Measurements from ENCODE around the gene AHSP.

The AHSP gene

GRCh38 chr16:31489616-31490584 is 37.8 kb upstream of the AHSP start:
- Histone ChIP-seq H3K9me3 (ENCODE audit: control insufficient read depth, insufficient read depth, low read depth, low read length) (no peaks in the 10 kb centered on the region), H3K4me3 (ENCODE audit: low read depth, low read length) (no peak overlapping the region), H3K4me1 (ENCODE audit: control insufficient read depth, insufficient read depth, low read length) (no peaks in the 10 kb centered on the region; the same call in 1 of the 2 replicates), H3K27ac (ENCODE audit: extremely low read depth, low read depth, low read length) (no peak overlapping the region), H3K36me3 (ENCODE audit: control insufficient read depth in 2 of 2, insufficient read depth in 1 of 2, low read length in 2 of 2) (peaks cover 0 to 40% of the 10 kb centered on the region in 2 experiments; a peak in 1 of 3 replicates)
- ChIA-PET POLR2A (no interaction called here), CTCF (interaction anchor here (1.9 kb wide), 1 partner anchor 29 kb away, joined by 4 read pairs; no protein-coding TSS in a partner anchor)
- no peak for TF ChIP-seq ZNF76 (tag by site-specific recombination; IDR thresholded peaks at IDR 0.05; ENCODE audit: borderline replicate concordance, low read depth)
- TF ChIP-seq ZNF621 (tag by site-specific recombination; IDR thresholded peaks at IDR 0.05) = no peak
- no peak for TF ChIP-seq ZNF488 (tag by site-specific recombination; IDR thresholded peaks at IDR 0.05)
- no peak for TF ChIP-seq ZNF350 (tag by site-specific recombination; IDR thresholded peaks at IDR 0.05)
- no peak for TF ChIP-seq HOXD13 (CRISPR knock-in tag; IDR thresholded peaks at IDR 0.05; ENCODE audit: borderline replicate concordance)
- no peak for TF ChIP-seq ZFP37 (tag by site-specific recombination; IDR thresholded peaks at IDR 0.05)
- TF ChIP-seq GLIS2 (tag by site-specific recombination; IDR thresholded peaks at IDR 0.05) = no peak
- no peak for TF ChIP-seq ZNF324 (tag by site-specific recombination; IDR thresholded peaks at IDR 0.05)
- TF ChIP-seq TRIM28 (IDR thresholded peaks at IDR 0.05; ENCODE audit: borderline replicate concordance, low read length) = no peak
- no peak for TF ChIP-seq ZBTB7A (tag by site-specific recombination; IDR thresholded peaks at IDR 0.05; ENCODE audit: low read depth)
- no peak for TF ChIP-seq ZNF211 (tag by site-specific recombination; IDR thresholded peaks at IDR 0.05; ENCODE audit: low read depth)
- no peak for TF ChIP-seq YY1 (tag by site-specific recombination; IDR thresholded peaks at IDR 0.05)
- TF ChIP-seq ZSCAN16 (tag by site-specific recombination; IDR thresholded peaks at IDR 0.05) = no peak
- TF ChIP-seq ZNF2 (tag by site-specific recombination; IDR thresholded peaks at IDR 0.05) = no peak
- TF ChIP-seq ZNF24 (tag by site-specific recombination; IDR thresholded peaks at IDR 0.05) = no peak
- TF ChIP-seq ZNF423 (tag by site-specific recombination; IDR thresholded peaks at IDR 0.05) = no peak

GRCh38 chr16:31491778-31492418 is 35.8 kb upstream of the AHSP start:
- Histone ChIP-seq H3K36me3 (ENCODE audit: control insufficient read depth in 2 of 2, insufficient read depth in 1 of 2, low read length in 2 of 2) (peaks cover 0 to 55% of the 10 kb centered on the region in 2 experiments; a peak in 1 of 3 replicates), H3K4me1 (ENCODE audit: control insufficient read depth, insufficient read depth, low read length) (no peaks in the 10 kb centered on the region; the same call in 1 of the 2 replicates), H3K9me3 (ENCODE audit: control insufficient read depth, insufficient read depth, low read depth, low read length) (no peaks in the 10 kb centered on the region), H3K27ac (ENCODE audit: extremely low read depth, low read depth, low read length) (no peak overlapping the region), H3K4me3 (ENCODE audit: low read depth, low read length) (no peak overlapping the region)
- TF ChIP-seq ZNF596 (tag by site-specific recombination; IDR thresholded peaks at IDR 0.05) (no peak), ZBTB20 (tag by site-specific recombination; IDR thresholded peaks at IDR 0.05) (no peak)
- POLR2A ChIA-PET = no interaction called here
- CTCF ChIA-PET = no interaction called here

GRCh38 chr16:31493506-31494125 is 34.1 kb upstream of the AHSP start:
- Histone ChIP-seq H3K4me3 (ENCODE audit: low read depth, low read length) (no peak overlapping the region), H3K27ac (ENCODE audit: extremely low read depth, low read depth, low read length) (no peak overlapping the region), H3K9me3 (ENCODE audit: control insufficient read depth, insufficient read depth, low read depth, low read length) (no peaks in the 10 kb centered on the region), H3K4me1 (ENCODE audit: control insufficient read depth, insufficient read depth, low read length) (no peaks in the 10 kb centered on the region), H3K36me3 (ENCODE audit: control insufficient read depth in 2 of 2, insufficient read depth in 1 of 2, low read length in 2 of 2) (peaks cover 0 to 70% of the 10 kb centered on the region in 2 experiments; a peak in 1 of 3 replicates)
- ChIA-PET POLR2A (interaction anchor here (0.9 kb wide), 1 partner anchor 14 kb away, joined by 3 read pairs; the partner anchor contains the start of gene RUSF1), CTCF (no interaction called here)
- no peak for TF ChIP-seq ZNF549 (tag by site-specific recombination; IDR thresholded peaks at IDR 0.05)
- no peak for TF ChIP-seq ZNF37A (tag by site-specific recombination; IDR thresholded peaks at IDR 0.05)
- no peak for TF ChIP-seq YY1 (tag by site-specific recombination; IDR thresholded peaks at IDR 0.05)
- no peak for TF ChIP-seq ZNF426 (tag by site-specific recombination; IDR thresholded peaks at IDR 0.05)
- no peak for TF ChIP-seq ZNF544 (tag by site-specific recombination; IDR thresholded peaks at IDR 0.05)
- TF ChIP-seq HIC1 (tag by site-specific recombination; IDR thresholded peaks at IDR 0.05) = no peak
- no peak for TF ChIP-seq ZXDB (tag by site-specific recombination; IDR thresholded peaks at IDR 0.05)
- no peak for TF ChIP-seq ZNF362 (tag by site-specific recombination; IDR thresholded peaks at IDR 0.05)
